Measurements from ENCODE around the gene RGS7. TPM values are rescaled to one million over a fixed set of nuclear protein-coding genes. Genes with fewer than 3 reads are reported as not detected.

The RGS7 gene
- 0.58 and 1.6 TPM in 2 replicates for total RNA-seq

GRCh38 chr1:241356519-241357365 lies at the start of gene RGS7:
Gene RGS7, minus strand, starts transcription at chr1:241357205.
- no peak for DNase-seq (ENCODE audit: extremely low read depth, low read depth, low spot score)

- no peak for DNase-seq (ENCODE audit: extremely low read depth, low read depth, low spot score)
Observed at GRCh38 chr1:241406421-241406820, 49.4 kb upstream of the RGS7 start.

- DNase-seq (ENCODE audit: extremely low read depth, low read depth, low spot score): no peak
Observed at GRCh38 chr1:241401156-241401555, 44.2 kb upstream of the RGS7 start.

DNA sequence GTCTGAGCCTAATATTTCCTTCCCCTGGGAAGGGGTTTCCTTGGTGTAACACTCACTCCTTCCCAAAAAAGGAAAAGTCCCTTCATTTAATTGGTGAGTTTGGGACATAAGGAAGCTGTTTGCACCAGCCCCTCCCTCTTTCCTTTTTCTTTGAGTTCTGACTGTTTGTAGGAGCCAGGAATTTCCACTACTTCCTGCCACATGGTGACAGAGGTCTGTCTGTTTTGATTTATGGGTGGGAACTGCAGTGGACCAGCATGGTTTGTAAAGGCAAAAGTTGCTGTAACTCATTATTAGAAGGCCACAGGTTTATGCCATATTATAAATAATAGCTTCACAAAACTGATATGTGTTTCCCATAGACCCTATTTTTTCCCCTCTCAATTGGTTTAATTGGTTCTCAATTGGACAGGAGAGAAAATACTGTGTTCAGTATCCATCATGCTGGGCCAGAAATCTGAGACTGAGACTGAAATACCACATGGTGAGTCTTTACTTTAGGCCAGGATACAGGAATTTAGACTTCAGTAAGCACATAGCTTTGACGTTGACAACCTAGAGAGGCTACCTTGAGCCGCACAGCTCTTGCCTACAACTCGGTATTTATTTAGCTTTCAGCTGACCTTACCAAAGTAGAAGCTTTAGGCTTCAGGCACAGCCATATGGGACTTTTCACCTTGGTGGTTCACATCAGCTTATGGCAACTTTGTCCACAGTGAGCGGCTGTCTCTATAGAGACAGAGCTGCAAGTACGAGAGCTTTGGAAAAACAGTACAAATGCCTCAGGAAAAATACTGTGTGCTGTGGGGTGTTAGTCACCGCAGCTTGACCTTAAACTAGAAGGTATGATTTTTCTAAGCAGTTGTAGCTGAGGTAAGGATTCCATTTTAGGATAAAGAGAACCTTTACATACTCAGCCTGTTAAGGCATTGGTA lies 40.0 kb upstream of the RGS7 start:
- no peak for DNase-seq (ENCODE audit: extremely low read depth, low read depth, low spot score)

GRCh38 chr1:241391926-241392710 lies 35.1 kb upstream of the RGS7 start:
- DNase-seq (ENCODE audit: extremely low read depth, low read depth, low spot score): no peak

DNA sequence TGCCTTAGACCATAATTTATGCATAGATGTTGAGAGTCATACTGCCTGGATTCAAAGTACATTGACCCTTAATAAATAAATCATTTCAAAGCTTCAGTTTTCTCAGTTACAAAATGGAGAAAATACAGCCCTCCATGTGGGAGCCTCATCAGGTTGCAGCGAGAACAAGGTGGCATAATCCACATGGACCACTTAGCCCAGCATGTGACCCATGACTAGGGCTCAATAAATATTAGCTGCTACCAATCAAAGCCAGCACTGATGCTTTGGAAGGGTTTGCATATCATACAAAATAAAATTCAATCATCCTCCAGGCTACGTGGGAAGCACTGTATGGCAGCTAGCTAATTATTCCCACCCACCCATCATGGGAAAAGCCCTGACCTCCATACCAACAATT lies 33.5 kb upstream of the RGS7 start:
- no peak for DNase-seq (ENCODE audit: extremely low read depth, low read depth, low spot score)

GRCh38 chr1:241389400-241389799 lies 32.4 kb upstream of the RGS7 start:
- DNase-seq (ENCODE audit: extremely low read depth, low read depth, low spot score): no peak

GRCh38 chr1:241387216-241387615 lies 30.2 kb upstream of the RGS7 start:
- no peak for DNase-seq (ENCODE audit: extremely low read depth, low read depth, low spot score)

GRCh38 chr1:241376701-241377100 lies 19.7 kb upstream of the RGS7 start:
- no peak for DNase-seq (ENCODE audit: extremely low read depth, low read depth, low spot score)

GRCh38 chr1:241375886-241376285 lies 18.9 kb upstream of the RGS7 start:
- no peak for DNase-seq (ENCODE audit: extremely low read depth, low read depth, low spot score)

DNA sequence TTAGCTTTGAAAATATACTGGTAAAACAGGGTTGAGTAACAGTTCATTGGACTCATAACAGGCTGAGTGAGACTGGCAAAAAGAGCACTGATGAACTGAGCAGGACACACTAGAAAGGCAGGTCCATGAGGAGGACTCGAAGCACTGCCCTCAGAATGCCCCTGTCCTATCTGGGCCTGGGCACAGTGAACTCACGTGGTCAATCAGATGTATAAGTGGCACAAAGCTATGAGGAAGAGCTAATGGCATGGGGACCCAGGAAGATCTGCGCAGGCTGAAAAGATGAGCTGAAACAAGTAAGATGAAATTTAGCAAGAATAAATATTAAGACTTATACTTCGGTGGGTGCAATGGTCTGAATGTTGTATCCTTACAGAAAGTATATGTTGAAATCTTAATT lies 9.2 kb upstream of the RGS7 start:
- DNase-seq (ENCODE audit: extremely low read depth, low read depth, low spot score): no peak

GRCh38 chr1:241362350-241362749 lies 5.3 kb upstream of the RGS7 start:
- no peak for DNase-seq (ENCODE audit: extremely low read depth, low read depth, low spot score)

- no peak for DNase-seq (ENCODE audit: extremely low read depth, low read depth, low spot score)
Observed at GRCh38 chr1:241357366-241358340, 648 bp upstream of the RGS7 start.

DNA sequence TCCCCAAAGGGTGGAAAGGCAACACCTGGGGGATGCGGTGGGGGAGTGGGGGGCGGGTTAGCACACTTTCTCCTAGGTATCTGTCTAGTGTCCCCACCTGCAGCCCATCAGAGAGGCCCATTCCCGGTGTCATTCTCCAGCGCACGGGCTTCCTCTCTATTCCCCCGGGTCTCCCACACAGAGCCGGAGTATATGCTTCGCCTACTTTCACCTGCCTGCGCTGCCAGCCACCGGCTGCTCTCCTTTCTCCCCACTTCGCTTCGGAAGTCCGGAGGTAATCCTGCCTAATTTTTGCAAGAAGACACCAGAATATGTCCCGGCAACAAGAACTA lies 852 bp downstream of the RGS7 start:
- DNase-seq (ENCODE audit: extremely low read depth, low read depth, low spot score): no peak

DNA sequence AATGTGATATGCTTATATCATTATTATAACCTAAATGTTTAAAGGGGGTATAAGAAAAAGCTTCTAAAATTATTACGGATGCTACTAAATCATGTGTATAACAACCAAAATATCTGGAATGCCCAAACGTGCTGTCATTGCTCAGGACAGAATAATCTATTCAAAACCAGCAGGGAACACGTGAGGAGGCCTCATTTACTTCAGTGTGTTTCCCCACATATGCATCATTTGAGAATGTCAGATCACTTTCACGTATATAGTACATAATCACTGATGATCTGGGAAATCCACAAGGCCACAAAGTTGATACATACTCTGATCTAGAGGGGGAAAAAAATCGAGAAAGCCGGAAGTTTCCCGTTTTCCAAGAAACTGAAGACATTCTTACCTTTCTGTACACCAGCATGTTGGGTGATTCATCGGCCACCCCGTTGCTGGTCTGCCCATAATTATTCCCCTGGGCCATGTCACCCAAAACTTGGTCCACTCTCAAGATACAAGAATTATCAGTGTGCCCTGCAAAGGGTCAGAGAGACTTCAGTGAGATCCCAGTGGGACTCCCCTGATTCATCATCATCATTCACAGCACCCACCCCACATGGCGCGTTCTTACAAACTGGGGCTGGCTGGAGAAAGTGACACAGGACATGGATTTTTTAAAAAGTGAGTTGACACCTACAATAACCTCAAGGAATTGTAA lies 1.5 kb downstream of the RGS7 start:
- no peak for DNase-seq (ENCODE audit: extremely low read depth, low read depth, low spot score)

- DNase-seq (ENCODE audit: extremely low read depth, low read depth, low spot score): no peak
Observed at GRCh38 chr1:241352401-241352800, 4.6 kb downstream of the RGS7 start.

- no peak for DNase-seq (ENCODE audit: extremely low read depth, low read depth, low spot score)
Observed at GRCh38 chr1:241351841-241352240, 5.2 kb downstream of the RGS7 start.

DNA sequence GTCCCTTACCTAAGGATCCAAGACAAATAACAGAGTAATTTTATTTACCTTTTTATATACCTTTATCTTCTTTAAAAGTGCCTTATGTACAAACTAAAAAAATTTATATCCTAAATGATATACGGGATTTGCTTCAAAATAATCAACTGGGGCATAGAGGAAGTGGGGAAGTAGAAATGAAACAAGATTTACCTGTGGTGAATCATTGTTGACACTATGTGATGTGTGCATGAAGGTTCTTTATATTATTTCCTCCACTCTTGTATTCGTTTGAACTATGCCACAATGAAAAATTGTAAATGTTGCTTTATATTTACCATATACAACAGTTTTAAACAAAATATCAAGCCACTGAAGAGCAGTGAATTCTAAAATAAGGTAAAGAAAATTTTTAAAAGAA lies 13.0 kb downstream of the RGS7 start:
- no peak for DNase-seq (ENCODE audit: extremely low read depth, low read depth, low spot score)

GRCh38 chr1:241336335-241336734 lies 20.7 kb downstream of the RGS7 start:
- no peak for DNase-seq (ENCODE audit: extremely low read depth, low read depth, low spot score)

All from glomerular endothelial cell (primary cell).